ENCODE results near the gene SORCS3.

The SORCS3 gene

DNA sequence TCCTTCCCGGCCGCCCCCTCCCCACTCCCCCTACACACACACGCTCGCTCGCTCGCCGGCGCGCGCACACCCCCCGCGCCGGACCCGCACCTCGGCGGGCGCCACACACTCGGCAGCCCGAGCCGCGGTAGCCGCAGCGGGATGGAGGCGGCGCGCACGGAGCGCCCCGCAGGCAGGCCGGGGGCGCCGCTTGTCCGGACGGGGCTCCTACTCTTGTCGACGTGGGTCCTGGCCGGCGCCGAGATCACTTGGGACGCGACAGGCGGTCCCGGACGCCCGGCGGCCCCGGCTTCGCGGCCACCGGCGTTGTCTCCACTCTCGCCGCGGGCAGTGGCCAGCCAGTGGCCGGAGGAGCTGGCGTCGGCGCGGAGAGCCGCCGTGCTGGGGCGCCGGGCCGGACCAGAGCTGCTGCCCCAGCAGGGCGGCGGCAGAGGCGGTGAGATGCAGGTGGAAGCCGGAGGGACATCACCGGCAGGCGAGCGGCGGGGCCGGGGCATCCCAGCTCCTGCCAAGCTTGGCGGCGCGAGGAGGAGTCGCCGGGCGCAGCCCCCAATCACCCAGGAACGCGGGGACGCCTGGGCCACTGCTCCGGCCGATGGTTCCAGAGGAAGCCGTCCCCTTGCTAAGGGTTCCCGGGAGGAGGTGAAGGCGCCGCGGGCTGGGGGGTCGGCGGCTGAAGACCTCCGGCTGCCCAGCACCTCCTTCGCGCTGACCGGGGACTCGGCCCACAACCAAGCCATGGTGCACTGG, at the start of gene SORCS3:
Gene SORCS3 (plus strand): TSS at position 104 of the 750 bp plus-strand sequence.
- no peak within 1 kb of the TSS for H3K4me3 ChIP-seq (ENCODE audit: low read length)
- no peak for TF ChIP-seq ZNF274 (IDR thresholded peaks at IDR 0.05; ENCODE audit: low read depth, low read length)

DNA sequence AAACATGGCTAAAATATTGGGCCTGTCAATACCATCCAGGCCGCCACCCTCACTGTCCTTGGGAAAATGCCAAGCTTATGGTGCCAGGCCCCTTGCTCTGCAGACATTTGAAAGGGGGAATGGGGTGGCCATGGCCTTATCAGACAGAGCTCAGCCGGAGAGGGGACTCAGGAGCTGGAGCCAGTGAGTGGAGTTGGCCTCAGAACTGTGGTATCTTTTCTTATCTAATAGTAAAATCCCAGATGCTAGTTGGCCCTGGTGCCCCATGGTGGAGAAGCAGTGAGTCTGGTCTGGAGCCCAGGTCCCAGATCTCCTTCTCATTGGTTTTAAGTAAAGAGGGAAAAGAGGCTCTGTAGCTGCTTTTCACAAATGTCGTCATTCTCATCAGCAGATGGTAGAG, 49.6 kb upstream of the SORCS3 start:
- TF ChIP-seq ZNF274 (IDR thresholded peaks at IDR 0.05; ENCODE audit: low read depth, low read length) = no peak
- H3K4me3 ChIP-seq (ENCODE audit: low read length) = no peak overlapping the region

DNA sequence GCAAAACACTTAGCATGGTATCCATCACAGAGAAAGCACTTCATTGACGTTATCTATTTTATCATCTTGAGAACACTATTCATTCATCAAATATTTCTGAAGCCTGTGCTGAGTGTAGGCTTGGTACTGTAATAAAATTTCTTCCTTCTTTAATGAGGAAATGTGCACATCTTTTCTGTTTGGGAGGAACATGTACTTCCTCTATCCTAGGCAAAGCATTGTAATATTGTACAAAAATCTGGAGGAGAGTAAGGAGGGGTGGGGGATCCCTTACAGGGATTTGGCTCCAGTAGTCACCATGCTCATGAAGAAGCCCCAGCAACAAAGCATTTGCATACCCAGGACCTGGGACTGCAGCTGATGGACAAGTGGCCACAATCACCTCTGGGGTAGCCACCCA, 39.9 kb upstream of the SORCS3 start:
- no peak for TF ChIP-seq ZNF274 (IDR thresholded peaks at IDR 0.05; ENCODE audit: low read depth, low read length)
- H3K4me3 ChIP-seq (ENCODE audit: low read length) = no peak overlapping the region

DNA sequence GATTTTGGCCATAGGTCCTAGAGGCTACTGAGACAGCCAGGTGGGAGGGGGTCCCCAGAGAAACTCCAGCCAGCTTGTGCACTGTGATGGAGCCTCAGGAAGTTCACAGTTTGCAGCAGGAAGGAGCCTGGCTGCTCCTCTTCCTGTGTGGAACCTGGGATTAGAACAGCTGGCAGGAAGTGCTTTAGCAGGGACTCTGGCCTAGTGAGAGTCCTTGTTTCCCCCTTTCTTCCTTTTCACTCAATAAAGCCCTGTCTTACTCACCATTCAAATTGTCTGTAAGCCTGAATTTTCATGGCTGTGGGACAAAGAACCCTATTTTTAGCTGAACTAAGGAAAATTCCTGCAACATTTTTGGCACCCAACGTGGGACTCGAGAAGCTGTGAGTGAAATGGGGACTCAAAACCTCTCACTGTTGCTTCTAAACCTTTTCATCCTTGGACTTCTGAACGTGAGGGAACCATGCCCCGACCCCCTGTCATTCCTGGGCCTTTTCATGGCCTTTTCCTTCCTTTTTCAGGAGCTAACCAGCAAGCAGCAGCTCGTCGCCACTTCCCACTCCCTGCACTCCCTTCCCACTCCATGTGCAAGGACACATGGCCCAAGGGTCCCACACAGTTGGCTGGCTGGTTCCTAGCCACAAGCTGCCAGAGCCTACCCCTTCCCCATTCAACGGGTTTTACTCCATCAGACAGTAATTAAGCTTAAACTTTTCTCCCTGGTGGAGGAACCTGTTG, 32.8 kb upstream of the SORCS3 start:
- no peak for TF ChIP-seq ZNF274 (IDR thresholded peaks at IDR 0.05; ENCODE audit: low read depth, low read length)

DNA sequence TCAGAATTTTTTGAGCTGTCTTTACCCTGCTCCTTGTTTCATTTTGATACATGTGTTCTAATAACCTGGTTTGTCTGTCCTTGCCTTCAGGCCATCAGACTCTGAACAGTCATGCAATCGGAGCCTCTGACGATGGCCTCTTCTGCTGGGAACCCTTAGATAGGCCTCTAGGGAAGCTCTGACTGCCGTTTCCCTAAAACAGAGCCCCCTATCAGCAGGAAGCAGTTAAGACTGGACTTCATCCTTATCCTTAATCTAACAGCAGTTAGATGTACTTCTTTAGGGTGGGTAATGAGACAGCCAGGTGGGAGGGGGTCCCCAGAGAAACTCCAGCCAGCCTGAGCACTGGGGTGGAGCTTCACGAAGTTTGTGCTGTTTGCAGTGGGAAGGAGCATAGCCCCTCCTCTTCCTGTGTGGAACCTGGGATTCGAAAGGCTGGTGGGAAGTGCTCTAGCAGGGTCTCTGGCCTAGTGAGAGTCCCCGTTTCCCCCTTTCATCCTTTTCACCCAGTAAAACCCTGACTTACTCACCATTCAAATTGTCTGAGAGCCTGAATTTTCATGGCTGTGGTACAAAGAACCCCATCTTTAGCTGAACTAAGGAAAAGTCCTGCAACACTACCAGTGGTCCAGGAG, 28.4 kb upstream of the SORCS3 start:
- TF ChIP-seq ZNF274 (IDR thresholded peaks at IDR 0.05; ENCODE audit: low read depth, low read length) = no peak
- no peak overlapping the region for H3K4me3 ChIP-seq (ENCODE audit: low read length)

More for the DNA sequence above, 32.8 kb upstream of the SORCS3 start:
- no peak overlapping the region for H3K4me3 ChIP-seq (ENCODE audit: low read length)

DNA sequence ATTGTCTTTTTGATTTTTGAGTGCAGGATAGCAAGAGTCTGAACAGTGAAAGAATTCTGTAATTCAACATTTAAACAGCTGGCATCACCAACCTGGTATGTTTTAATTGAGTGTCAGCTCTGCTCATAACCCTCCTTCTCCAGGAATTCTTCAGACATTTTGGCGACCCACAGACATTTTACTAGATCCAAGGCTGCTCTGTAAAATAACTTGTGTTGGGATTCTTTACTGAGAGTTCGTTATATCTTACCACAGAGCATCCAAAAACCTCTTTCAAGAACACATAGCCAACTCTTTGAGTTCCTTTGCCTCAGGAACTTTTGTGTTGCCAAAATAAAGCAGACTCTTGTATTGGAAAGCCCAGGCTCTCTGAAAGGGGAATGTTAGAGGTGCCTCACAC, 27.7 kb upstream of the SORCS3 start:
- no peak for TF ChIP-seq ZNF274 (IDR thresholded peaks at IDR 0.05; ENCODE audit: low read depth, low read length)
- H3K4me3 ChIP-seq (ENCODE audit: low read length) = no peak overlapping the region

DNA sequence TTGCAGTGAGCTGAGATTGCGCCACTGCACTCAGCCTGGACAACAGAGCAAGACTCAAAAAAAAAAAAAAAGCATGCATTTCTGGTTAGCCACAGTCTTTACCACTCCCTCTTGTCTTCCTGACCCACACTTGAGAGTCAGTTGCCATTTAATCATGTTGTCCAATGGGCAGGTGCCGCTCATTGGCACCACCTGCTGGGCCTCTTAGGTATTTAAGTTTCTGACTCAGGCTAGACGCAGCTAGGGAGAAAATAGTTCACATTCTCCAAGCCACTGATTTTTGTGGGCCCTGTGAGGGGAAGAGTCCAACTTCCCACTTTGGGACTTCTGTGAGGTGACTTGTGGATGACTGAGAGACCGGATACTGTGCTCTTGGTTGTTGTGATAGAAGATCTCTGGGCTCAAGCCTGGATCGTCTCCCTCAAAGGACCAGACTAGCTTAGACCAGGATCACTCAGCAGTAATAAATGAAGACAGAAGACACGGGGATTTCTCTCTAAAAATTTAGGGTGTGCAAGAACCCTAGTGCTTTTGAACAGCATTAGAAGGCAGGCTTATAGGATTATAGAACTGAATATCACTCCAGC, 26.8 kb upstream of the SORCS3 start:
- no peak for TF ChIP-seq ZNF274 (IDR thresholded peaks at IDR 0.05; ENCODE audit: low read depth, low read length)

DNA sequence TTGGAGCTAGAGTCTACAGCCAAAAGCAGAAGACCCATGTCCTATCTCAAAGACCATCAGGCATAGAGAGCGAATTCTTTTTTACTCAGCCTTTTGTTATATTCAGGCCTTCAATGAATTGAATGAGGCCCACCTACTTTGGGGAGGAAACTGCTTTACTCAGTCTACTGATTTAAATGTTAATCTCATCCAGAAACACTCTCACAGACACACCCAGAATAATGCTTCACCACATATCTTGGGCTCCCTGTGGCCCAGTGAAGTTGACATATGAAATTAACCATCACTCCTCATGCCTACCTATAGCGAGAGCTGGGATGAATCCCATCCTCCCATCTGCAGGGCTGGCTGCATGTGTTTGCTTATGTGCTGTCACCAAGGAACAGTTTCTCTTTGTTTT, 26.0 kb upstream of the SORCS3 start:
- no peak for TF ChIP-seq ZNF274 (IDR thresholded peaks at IDR 0.05; ENCODE audit: low read depth, low read length)

More for the DNA sequence above, 26.8 kb upstream of the SORCS3 start:
- H3K4me3 ChIP-seq (ENCODE audit: low read length) = no peak overlapping the region

DNA sequence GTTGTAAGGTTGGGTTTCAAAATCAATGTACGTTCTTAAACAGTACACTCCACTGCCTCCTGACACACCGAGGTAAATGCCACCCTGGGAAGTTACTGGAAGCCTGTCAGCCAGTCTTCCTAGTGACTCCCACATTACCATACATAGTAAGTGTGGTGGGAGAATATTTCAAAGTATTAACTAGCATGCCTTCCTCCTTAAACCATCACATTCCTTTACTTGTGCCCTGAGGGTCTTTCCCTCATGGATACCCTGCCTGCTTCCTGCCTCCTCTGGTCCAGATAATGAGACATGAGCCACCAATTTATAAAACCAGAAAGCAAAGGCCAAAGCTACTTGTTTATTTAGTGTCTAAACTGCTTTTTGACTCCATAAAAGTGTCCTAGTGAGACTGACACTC, 23.3 kb upstream of the SORCS3 start:
- TF ChIP-seq ZNF274 (IDR thresholded peaks at IDR 0.05; ENCODE audit: low read depth, low read length) = no peak
- no peak overlapping the region for H3K4me3 ChIP-seq (ENCODE audit: low read length)

More for the DNA sequence above, 26.0 kb upstream of the SORCS3 start:
- no peak overlapping the region for H3K4me3 ChIP-seq (ENCODE audit: low read length)

DNA sequence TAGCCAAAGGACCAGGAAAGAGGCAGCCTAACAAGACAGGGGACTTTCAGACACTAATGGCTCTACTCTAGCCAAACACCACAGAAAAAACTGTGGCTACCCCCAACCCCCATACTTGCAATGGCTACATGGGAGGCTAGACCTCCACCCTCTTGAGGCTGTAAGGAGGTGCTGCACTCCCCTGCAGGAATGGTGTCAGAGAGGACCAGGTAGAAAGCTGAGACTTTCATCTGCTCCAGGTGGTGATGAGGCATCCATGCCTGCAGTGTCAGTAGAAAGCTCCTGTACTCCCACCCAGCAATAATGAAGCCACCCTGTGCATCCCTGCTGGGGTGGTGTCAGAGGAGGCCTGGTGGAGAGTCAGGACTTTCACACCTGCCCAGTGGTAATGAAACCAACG, 18.9 kb upstream of the SORCS3 start:
- TF ChIP-seq ZNF274 (IDR thresholded peaks at IDR 0.05; ENCODE audit: low read depth, low read length) = no peak

DNA sequence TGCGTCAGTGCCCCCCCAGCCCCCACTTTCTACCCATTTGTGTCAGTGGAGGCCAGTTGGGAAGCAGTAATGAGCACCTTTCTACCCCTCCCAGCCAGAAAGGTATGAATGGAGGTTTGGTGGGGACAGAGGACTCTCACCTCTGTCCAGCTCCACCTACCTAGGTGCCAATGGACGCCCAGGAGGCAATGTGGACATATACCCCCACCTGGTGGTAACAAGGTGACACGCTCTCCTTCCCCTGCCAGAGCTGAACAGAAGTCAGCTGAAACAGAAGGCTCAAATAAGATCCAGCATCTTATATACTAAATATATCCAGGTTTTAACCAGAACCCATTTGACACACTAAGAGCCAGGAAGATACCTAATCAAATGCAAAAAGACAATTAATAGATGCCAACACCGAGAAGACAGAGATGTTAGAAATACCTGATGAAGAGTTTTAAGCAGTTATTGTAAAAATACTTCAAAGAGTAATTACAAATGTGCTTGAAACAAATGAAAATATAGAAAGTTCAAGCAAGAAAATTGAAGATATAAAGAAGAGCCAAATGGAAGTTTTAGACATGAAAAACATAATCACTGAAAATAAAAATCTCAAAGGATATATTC, 18.4 kb upstream of the SORCS3 start:
- TF ChIP-seq ZNF274 (IDR thresholded peaks at IDR 0.05; ENCODE audit: low read depth, low read length) = no peak
- H3K4me3 ChIP-seq (ENCODE audit: low read length) = no peak overlapping the region

More for the DNA sequence above, 18.9 kb upstream of the SORCS3 start:
- H3K4me3 ChIP-seq (ENCODE audit: low read length) = no peak overlapping the region

DNA sequence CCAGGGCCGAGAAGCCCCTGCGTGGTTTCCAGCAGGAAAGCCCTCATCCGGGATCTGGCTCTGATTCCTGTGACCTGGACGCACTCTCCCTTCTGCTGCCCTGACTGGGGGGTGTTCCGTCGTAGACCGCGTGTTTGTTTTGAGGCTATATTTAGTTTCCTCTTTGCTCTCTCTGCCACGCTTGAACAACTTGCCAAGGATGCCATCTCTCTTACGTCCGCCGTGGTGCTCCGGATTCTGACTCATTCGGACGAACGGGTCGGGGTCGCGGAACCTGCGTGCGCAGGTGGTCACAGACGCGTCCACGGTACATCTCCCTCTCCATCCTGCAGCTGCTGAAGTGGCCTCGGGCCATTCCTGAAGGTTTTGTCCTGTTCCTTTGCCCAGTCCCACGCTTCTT, 10.4 kb upstream of the SORCS3 start:
- no peak overlapping the region for H3K4me3 ChIP-seq (ENCODE audit: low read length)
- TF ChIP-seq ZNF274 (IDR thresholded peaks at IDR 0.05; ENCODE audit: low read depth, low read length) = no peak

DNA sequence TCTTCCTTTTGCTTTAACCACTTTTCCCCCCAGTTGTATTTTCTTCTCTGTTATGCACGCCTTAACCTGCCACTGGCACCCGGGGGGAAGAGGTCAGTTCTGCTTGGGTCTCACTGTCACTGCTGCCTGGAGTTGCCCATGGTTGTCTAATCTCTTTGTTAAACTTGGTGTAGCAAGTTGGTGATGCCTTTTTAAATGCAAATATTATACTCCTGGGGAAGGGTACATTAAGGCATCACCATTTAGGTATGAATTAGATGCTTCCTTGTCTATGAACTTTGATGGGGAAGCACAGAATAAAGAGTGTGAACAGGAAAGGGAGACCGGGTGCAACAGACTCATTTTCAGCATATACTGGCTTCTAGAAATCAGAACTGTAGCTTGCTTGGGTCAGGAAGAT, 9.1 kb upstream of the SORCS3 start:
- H3K4me3 ChIP-seq (ENCODE audit: low read length) = no peak overlapping the region
- no peak for TF ChIP-seq ZNF274 (IDR thresholded peaks at IDR 0.05; ENCODE audit: low read depth, low read length)
